Keratinocyte (primary cell): ENCODE results near the gene TMEM190. TPM values are rescaled to one million over a fixed set of nuclear protein-coding genes. Genes with fewer than 3 reads are reported as not detected.

ENCODE experiments used
- DNase-seq: peaks from one replicate; pipeline ENCODE4 v3.0.0-alpha.2; 2011; ENCODE audit warnings: low read depth, missing footprints, low spot score
- FAIRE-seq: peaks from 2 replicates; lab custom pipeline; 2011; peaks lifted over from hg19 to GRCh38; lab: Jason Lieb, UNC
- H2AFZ ChIP-seq: 2 replicates; pipeline ENCODE4 v1.6.0; 2012; ENCODE audit warnings: low read length, control low read depth, inconsistent platforms; ENCODE audit not compliant: control insufficient read depth
- H3K27ac ChIP-seq: 2 replicates; pipeline ENCODE4 v1.5.1; 2011; ENCODE audit warnings: low read length; ENCODE audit not compliant: control insufficient read depth, insufficient read depth
- H3K27me3 ChIP-seq: 3 replicates; pipeline ENCODE4 v1.6.0; 2011; ENCODE audit warnings: low read length; ENCODE audit not compliant: control insufficient read depth, insufficient read depth; ENCODE audit errors: extremely low read depth
- H3K36me3 ChIP-seq, 2 experiments: 2 replicates in 1 of 2; 3 replicates in 1 of 2; pipeline ENCODE4 v1.5.1; 2011; ENCODE audit warnings: low read length in 2 of 2, mild to moderate bottlenecking in 1 of 2; ENCODE audit not compliant: control insufficient read depth in 2 of 2, insufficient read depth in 2 of 2; ENCODE audit errors: extremely low read depth in 1 of 2
- H3K4me1 ChIP-seq: 3 replicates; pipeline ENCODE4 v1.5.1; 2011; ENCODE audit warnings: low read length; ENCODE audit not compliant: control insufficient read depth, insufficient read depth; ENCODE audit errors: extremely low read depth
- H3K4me2 ChIP-seq: 3 replicates; pipeline ENCODE4 v1.6.0; 2011; ENCODE audit warnings: low read depth, low read length; ENCODE audit not compliant: control insufficient read depth, insufficient read depth; ENCODE audit errors: extremely low read depth
- H3K4me3 ChIP-seq, 3 experiments: fragments of 200-600 bp in 1 of 3; sonication (generic) in 1 of 3; 2 replicates in 2 of 3; 3 replicates in 1 of 3; pipeline ENCODE4 v1.5.1; 2011 to 2016; ENCODE audit warnings: low read length in 3 of 3, mild to moderate bottlenecking in 3 of 3, control low read depth in 2 of 3, inconsistent platforms in 1 of 3, low read depth in 1 of 3, mixed read lengths in 1 of 3, mixed run types in 1 of 3, moderate library complexity in 1 of 3; ENCODE audit not compliant: control insufficient read depth in 2 of 3, insufficient read depth in 2 of 3; ENCODE audit errors: extremely low read depth in 1 of 3
- H3K79me2 ChIP-seq: 2 replicates; pipeline ENCODE4 v1.6.0; 2012; ENCODE audit warnings: low read length; ENCODE audit not compliant: control insufficient read depth, insufficient read depth
- H3K9ac ChIP-seq: 3 replicates; pipeline ENCODE4 v1.6.0; 2011; ENCODE audit warnings: low read length; ENCODE audit not compliant: control insufficient read depth, insufficient read depth; ENCODE audit errors: extremely low read depth
- H3K9me1 ChIP-seq: 3 replicates; pipeline ENCODE4 v1.6.0; 2011; ENCODE audit warnings: low read length; ENCODE audit not compliant: control insufficient read depth, insufficient read depth; ENCODE audit errors: extremely low read depth
- H3K9me3 ChIP-seq: 2 replicates; pipeline ENCODE4 v1.5.1; 2012; ENCODE audit warnings: low read depth, low read length; ENCODE audit not compliant: control insufficient read depth
- H4K20me1 ChIP-seq: 3 replicates; pipeline ENCODE4 v1.6.0; 2011; ENCODE audit warnings: low read length; ENCODE audit not compliant: control insufficient read depth, insufficient read depth; ENCODE audit errors: extremely low read depth
- EZH2 ChIP-seq: IDR thresholded peaks from one replicate; pipeline ENCODE4 v1.6.1; 2012; ENCODE audit warnings: inconsistent platforms, mild to moderate bottlenecking, low read length, moderate library complexity
- dilution Hi-C: fragments of 300-500 bp; cut with MboI; formaldehyde crosslinking; loops from one replicate; pipeline ENCODE4 v1.7.0; 2020; ENCODE audit warnings: low sequenced_read_pairs; ENCODE audit not compliant: extremely low pct_ligation_motif_present
- polyA plus RNA-seq, 5 experiments: library from polyadenylated mRNA; depleted of rRNA in 3 of 5; stranded (reverse) in 3 of 5; stranded (forward) in 1 of 5; unstranded in 1 of 5; fragments of >200 nt; gene quantifications; 1 replicate in 1 of 5; 2 replicates in 3 of 5; 3 replicates in 1 of 5; pipeline versions ENCODE4 v1.2.1 to v1.2.3, GENCODE V29; 2011 to 2012; ENCODE audit warnings: missing spikeins in 2 of 5, low read depth in 1 of 5, low replicate concordance in 1 of 5
- TF ChIP-seq, protein P1 (sequence below), 3 experiments: IDR thresholded peaks in 1 of 3; conservative IDR thresholded peaks in 1 of 3; optimal IDR thresholded peaks in 1 of 3; 2 replicates in 2 of 3; 3 replicates in 1 of 3; pipeline versions ENCODE3 to v1.5.1; 2011; ENCODE audit warnings: low read length in 3 of 3, mild to moderate bottlenecking in 3 of 3, moderate library complexity in 2 of 3, control low read depth in 1 of 3, inconsistent platforms in 1 of 3; ENCODE audit not compliant: insufficient read depth in 2 of 3; ENCODE audit errors: extremely low read depth in 1 of 3

TMEM190 gene
- polyA plus RNA-seq, 1 donor (not counting 4 experiments of a cell fraction or from before 2014, with no cell fraction given), result not detected

DNA sequence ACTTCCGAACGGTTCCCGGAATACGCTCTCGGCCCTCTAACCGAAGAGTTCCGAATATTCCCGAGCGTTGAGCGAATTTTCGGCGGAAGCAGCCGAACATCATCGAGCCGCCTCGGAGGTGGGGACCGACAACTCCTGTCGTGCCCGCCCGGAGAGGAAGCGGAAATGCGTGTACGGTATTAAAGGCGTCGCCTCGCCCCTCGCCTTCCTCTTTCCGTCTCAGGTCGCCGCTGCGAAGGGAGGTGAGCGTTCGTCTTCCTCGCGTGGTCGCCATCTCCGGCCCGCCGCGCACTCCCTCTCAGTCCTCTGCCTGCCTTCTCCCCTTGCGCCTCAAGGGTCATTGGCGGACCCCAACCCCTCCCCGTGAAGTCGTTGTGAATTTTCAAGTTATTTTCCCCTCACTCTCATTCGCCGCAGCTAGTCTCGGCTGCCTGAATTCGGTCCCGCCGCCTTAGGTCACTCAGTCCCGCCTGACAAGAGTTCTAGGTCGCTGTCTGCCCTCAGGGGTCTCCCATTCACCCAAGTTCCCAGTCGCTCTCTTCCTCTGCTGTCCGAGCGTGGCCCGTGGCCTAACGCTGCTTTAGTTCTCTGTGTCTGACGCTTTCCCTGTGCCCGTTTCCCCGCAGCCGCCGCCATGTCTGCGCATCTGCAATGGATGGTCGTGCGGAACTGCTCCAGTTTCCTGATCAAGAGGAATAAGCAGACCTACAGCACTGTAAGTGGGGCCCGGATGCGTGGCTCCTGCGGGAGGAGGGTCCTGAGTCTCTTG is 9.3 kb downstream of the TMEM190 start, which contains the start of gene RPL28:
RPL28 (plus strand) TSS at position 209 of the 769 bp plus-strand sequence; CDS start at position 635, 426 bp downstream.
- peaks cover 38% of the 10 kb centered on the region for H4K20me1 ChIP-seq
- peaks cover 48% of the 10 kb centered on the region for H3K79me2 ChIP-seq
- dilution Hi-C loops, result no loop called here
- H3K9me3 ChIP-seq, result no peaks in the 10 kb centered on the region
- H3K4me1 ChIP-seq, result peaks cover 25% of the 10 kb centered on the region
- peak within 1 kb of the TSS; percentile 95 for H3K27ac ChIP-seq
- DNase-seq (peak; percentile 77), FAIRE-seq (peak; percentile 72)
- peaks cover 34 to 35% of the 10 kb centered on the region in 2 experiments for H3K36me3 ChIP-seq
- TF ChIP-seq EZH2, result no peak
- TF ChIP-seq, protein P1, sequence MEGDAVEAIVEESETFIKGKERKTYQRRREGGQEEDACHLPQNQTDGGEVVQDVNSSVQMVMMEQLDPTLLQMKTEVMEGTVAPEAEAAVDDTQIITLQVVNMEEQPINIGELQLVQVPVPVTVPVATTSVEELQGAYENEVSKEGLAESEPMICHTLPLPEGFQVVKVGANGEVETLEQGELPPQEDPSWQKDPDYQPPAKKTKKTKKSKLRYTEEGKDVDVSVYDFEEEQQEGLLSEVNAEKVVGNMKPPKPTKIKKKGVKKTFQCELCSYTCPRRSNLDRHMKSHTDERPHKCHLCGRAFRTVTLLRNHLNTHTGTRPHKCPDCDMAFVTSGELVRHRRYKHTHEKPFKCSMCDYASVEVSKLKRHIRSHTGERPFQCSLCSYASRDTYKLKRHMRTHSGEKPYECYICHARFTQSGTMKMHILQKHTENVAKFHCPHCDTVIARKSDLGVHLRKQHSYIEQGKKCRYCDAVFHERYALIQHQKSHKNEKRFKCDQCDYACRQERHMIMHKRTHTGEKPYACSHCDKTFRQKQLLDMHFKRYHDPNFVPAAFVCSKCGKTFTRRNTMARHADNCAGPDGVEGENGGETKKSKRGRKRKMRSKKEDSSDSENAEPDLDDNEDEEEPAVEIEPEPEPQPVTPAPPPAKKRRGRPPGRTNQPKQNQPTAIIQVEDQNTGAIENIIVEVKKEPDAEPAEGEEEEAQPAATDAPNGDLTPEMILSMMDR (optimal IDR thresholded peaks at IDR 0.05 in 1 of 3, IDR thresholded peaks at IDR 0.05 in 1 of 3, conservative IDR thresholded peaks at IDR 0.05 in 1 of 3; ENCODE audit: extremely low read depth in 1 of 3, insufficient read depth in 2 of 3, low read length in 3 of 3), result peak in 1 of 3 experiments; percentile 14
- no peaks in the 10 kb centered on the region for H3K27me3 ChIP-seq
- peak within 1 kb of the TSS; percentile 92 for H3K9ac ChIP-seq
- peaks cover 12% of the 10 kb centered on the region for H3K9me1 ChIP-seq
- H2AFZ ChIP-seq, result peak within 1 kb of the TSS; percentile 98
- peak within 1 kb of the TSS; percentile 93 for H3K4me2 ChIP-seq
- H3K4me3 ChIP-seq, result peak within 1 kb of the TSS; percentile 76 to 97 (median 94)

DNA sequence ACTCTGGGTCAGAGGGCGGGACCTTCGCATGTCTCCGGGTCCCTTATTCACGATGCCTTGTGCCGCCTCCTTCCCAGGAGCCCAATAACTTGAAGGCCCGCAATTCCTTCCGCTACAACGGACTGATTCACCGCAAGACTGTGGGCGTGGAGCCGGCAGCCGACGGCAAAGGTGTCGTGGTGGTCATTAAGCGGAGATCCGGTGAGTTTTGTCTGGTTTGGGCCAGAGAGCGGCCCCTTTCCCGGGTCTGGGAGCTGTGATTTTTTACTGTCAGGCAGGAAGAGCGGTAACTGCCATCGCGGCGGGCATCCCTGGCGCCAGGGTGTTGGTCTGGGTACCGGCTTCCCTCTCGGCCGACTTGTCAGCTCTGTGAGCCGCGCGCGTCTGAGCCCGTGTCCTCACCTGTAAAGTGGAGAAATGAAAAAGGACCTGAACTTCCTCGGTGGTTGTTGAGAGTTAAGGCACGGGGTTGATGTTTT is 9.9 kb downstream of the TMEM190 start:
- peaks cover 44% of the 10 kb centered on the region for H4K20me1 ChIP-seq
- DNase-seq (no peak), FAIRE-seq (no peak)
- peaks cover 35% of the 10 kb centered on the region in 2 experiments for H3K36me3 ChIP-seq
- H3K4me1 ChIP-seq, result peaks cover 25% of the 10 kb centered on the region
- H3K79me2 ChIP-seq, result peaks cover 48% of the 10 kb centered on the region
- H3K9me3 ChIP-seq, result no peaks in the 10 kb centered on the region
- H3K27me3 ChIP-seq, result no peaks in the 10 kb centered on the region
- no peak overlapping the region for H2AFZ ChIP-seq
- peak overlapping the region; percentile 92 for H3K9ac ChIP-seq
- H3K4me3 ChIP-seq, result peak overlapping the region; percentile 76 to 97 (median 94)
- H3K9me1 ChIP-seq, result peaks cover 12% of the 10 kb centered on the region
- peak overlapping the region; percentile 93 for H3K4me2 ChIP-seq
- dilution Hi-C loops, result no loop called here
- no peak for TF ChIP-seq EZH2
- TF ChIP-seq, protein P1 (optimal IDR thresholded peaks at IDR 0.05 in 1 of 3, IDR thresholded peaks at IDR 0.05 in 1 of 3, conservative IDR thresholded peaks at IDR 0.05 in 1 of 3; ENCODE audit: extremely low read depth in 1 of 3, insufficient read depth in 2 of 3, low read length in 3 of 3), result no peak
- H3K27ac ChIP-seq, result peak overlapping the region; percentile 95
